SK-N-MC (cell line): ENCODE results near the gene NRCAM.

ENCODE experiments used
- EZH2 ChIP-seq: fragments of 200-600 bp; sonication (generic); IDR thresholded peaks from one replicate; pipeline ENCODE4 v1.6.1; 2017; ENCODE audit warnings: antibody characterized with exemption
- POLR2AphosphoS5 ChIP-seq: IDR thresholded peaks from 2 replicates; pipeline ENCODE4 v1.6.1; 2012; ENCODE audit warnings: mild to moderate bottlenecking, low read depth, low read length, borderline replicate concordance

DNA sequence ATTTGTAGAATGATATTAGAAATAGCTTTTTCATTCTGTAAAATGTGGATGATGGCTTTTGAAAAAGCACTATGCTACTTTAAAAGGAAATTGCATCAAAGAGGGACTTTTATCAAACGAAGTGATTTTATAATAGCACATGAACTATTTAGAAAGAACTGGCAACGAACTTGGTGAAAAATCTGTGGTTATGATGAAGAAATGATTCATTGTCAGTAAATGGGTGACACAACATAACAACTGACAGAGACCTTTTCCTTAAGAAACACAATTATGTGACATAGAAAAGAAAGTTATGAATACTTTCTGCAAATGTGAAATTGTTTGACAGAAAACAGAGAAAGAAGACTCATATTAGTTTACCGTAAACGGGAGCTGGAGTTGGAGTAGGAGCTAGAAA is 265.3 kb downstream of the NRCAM start:
- TF ChIP-seq POLR2AphosphoS5: no peak
- TF ChIP-seq EZH2: no peak
